Measurements from ENCODE around the gene RASL12.
"Not testable (repeated sequence)": the region's sequence is repeated elsewhere in the genome, so short reads cannot be mapped to it uniquely, and the experiment has no call there.

RASL12 gene

GRCh38 chr15:65011198-65011597 is 56.6 kb downstream of the RASL12 start:
- DNase-seq = not testable (repeated sequence)

DNA sequence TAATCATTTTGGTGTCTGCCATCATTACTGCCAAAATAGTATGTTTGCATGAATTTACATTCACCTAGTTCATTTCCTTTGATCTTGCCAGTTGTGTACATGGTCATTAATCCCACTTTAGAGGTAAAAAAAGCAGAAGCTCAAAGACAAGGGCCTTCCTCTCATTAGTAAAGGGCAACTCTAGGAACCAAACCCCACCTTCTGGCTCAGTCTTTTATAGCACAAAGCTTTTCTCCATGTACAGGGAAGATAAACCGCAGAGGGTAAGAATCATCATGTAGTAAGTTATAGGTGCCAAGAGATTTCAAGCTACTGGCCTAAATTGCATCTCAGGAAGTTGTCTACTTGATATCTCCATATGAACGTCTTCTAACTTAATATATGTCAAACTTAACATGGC is 58.8 kb downstream of the RASL12 start:
- DNase-seq = no peak

DNA sequence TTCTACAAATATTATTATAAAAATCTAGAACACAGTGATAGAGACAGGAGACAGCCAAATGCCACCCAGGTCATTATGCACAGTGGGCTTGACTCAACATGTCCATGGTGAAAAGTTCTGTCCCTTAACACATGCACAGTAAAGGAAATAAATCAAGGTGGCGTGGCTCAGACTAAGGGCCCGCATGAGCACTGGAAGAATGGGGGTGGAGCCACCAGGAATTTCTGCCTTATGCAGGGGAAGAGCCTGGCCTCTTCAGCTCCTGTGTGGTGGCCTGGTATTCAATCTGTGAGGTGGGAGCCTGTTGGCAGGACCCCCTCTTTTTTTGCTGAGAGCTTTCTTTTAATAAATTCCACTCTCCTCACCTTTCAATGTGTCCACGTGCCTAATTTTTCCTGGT is 60.9 kb downstream of the RASL12 start:
- DNase-seq = no peak

GRCh38 chr15:65004993-65005392 is 62.8 kb downstream of the RASL12 start:
- DNase-seq = no peak

All from NCI-H1694 treated with DMSO at 0.1 percent for 48 hours (cell line).